Neural cell (in vitro differentiated cells): ENCODE measurements around the gene DEUP1. TPM values are rescaled to one million over a fixed set of nuclear protein-coding genes. Genes with fewer than 3 reads are reported as not detected.

ENCODE experiments used
- H2AFZ ChIP-seq: fragments of 200-600, 300-800 bp; sonication (generic), shearing (Covaris generic); 2 replicates; pipeline ENCODE4 v1.6.0; 2014; ENCODE audit warnings: low read depth, mild to moderate bottlenecking, antibody characterized with exemption, low read length, moderate library complexity
- H3F3A ChIP-seq: fragments of 200-600 bp; shearing (Covaris generic); 2 replicates; pipeline ENCODE4 v1.6.1; 2016; ENCODE audit warnings: mild to moderate bottlenecking, moderate library complexity, mixed read lengths, antibody characterized with exemption, low read length; ENCODE audit not compliant: insufficient read depth, poor library complexity, severe bottlenecking
- H3K27ac ChIP-seq: fragments of 200-600, 300-800 bp; sonication (generic), shearing (Covaris generic); 2 replicates; pipeline ENCODE4 v1.5.1; 2014; ENCODE audit warnings: mild to moderate bottlenecking, low read length, moderate library complexity
- H3K27me3 ChIP-seq: fragments of 300-800, 200-600 bp; sonication (generic), shearing (Covaris generic); 2 replicates; pipeline ENCODE4 v1.6.0; 2014; ENCODE audit warnings: mild to moderate bottlenecking, low read depth, low read length, moderate library complexity; ENCODE audit not compliant: insufficient read depth
- H3K36me3 ChIP-seq: fragments of 300-800, 200-600 bp; sonication (generic), shearing (Covaris generic); 2 replicates; pipeline ENCODE4 v1.5.1; 2014; ENCODE audit warnings: mild to moderate bottlenecking, antibody characterized with exemption, low read length, moderate library complexity; ENCODE audit not compliant: insufficient read depth
- H3K4me2 ChIP-seq: fragments of 300-800, 200-600 bp; sonication (generic), shearing (Covaris generic); 2 replicates; pipeline ENCODE4 v1.6.0; 2014; ENCODE audit warnings: mild to moderate bottlenecking, low read length
- H3K4me3 ChIP-seq: fragments of 300-800, 200-600 bp; sonication (generic), shearing (Covaris generic); 2 replicates; pipeline ENCODE4 v1.5.1; 2014; ENCODE audit warnings: mild to moderate bottlenecking, low read length, moderate library complexity
- H3K79me2 ChIP-seq: fragments of 200-600 bp; shearing (Covaris generic); replicated peaks from 2 replicates; pipeline ENCODE4 v1.6.0; 2014; ENCODE audit warnings: mild to moderate bottlenecking, low read length, moderate library complexity; ENCODE audit not compliant: insufficient read depth
- H3K9ac ChIP-seq: fragments of 300-800, 200-600 bp; sonication (generic), shearing (Covaris generic); 2 replicates; pipeline ENCODE4 v1.6.1; 2016; ENCODE audit warnings: mild to moderate bottlenecking, low read length, mixed read lengths
- H3K9me2 ChIP-seq: fragments of 200-600 bp; shearing (Covaris generic); 2 replicates; pipeline ENCODE4 v1.6.1; 2016; ENCODE audit warnings: mild to moderate bottlenecking, low read length, mixed read lengths; ENCODE audit not compliant: insufficient read depth
- H3K9me3 ChIP-seq: fragments of 200-600, 300-800 bp; sonication (generic), shearing (Covaris generic); 2 replicates; pipeline ENCODE4 v1.6.1; 2016; ENCODE audit warnings: mild to moderate bottlenecking, mixed run types, low read length, moderate library complexity, mixed read lengths
- H4K20me1 ChIP-seq: fragments of 200-600 bp; shearing (Covaris generic); 2 replicates; pipeline ENCODE4 v1.6.1; 2016; ENCODE audit warnings: mild to moderate bottlenecking, mixed run types; ENCODE audit not compliant: insufficient read depth
- EP300 ChIP-seq: fragments of 450-650 bp; conservative IDR thresholded peaks from 2 replicates; pipeline ENCODE4 v1.6.1; 2014; ENCODE audit warnings: antibody characterized with exemption, mild to moderate bottlenecking, moderate library complexity; ENCODE audit not compliant: poor library complexity, severe bottlenecking
- EZH2 ChIP-seq: fragments of 200-600, 300-800 bp; shearing (Covaris generic), sonication (generic); IDR thresholded peaks from 2 replicates; pipeline ENCODE4 v1.6.1; 2014; ENCODE audit warnings: antibody characterized with exemption, low read length, borderline replicate concordance, mild to moderate bottlenecking; ENCODE audit not compliant: insufficient read depth, poor library complexity, severe bottlenecking
- MXI1 ChIP-seq: fragments of 450-650 bp; conservative IDR thresholded peaks from 2 replicates; pipeline ENCODE4 v1.6.1; 2014; ENCODE audit warnings: antibody characterized with exemption, mild to moderate bottlenecking; ENCODE audit not compliant: poor library complexity, severe bottlenecking
- POLR2AphosphoS5 ChIP-seq: IDR thresholded peaks from 2 replicates; pipeline ENCODE4 v1.6.1; 2012
- RAD21 ChIP-seq: fragments of 450-650 bp; conservative IDR thresholded peaks from 2 replicates; pipeline ENCODE4 v1.6.1; 2014; ENCODE audit warnings: antibody characterized with exemption, mild to moderate bottlenecking, moderate library complexity
- SMC3 ChIP-seq: fragments of 450-650 bp; conservative IDR thresholded peaks from 2 replicates; pipeline ENCODE4 v1.6.1; 2014; ENCODE audit warnings: antibody characterized with exemption, mild to moderate bottlenecking, moderate library complexity; ENCODE audit not compliant: poor library complexity
- TAF1 ChIP-seq: IDR thresholded peaks from 2 replicates; pipeline ENCODE4 v1.6.1; 2012; ENCODE audit warnings: low read depth
- polyA plus RNA-seq: library from polyadenylated mRNA; depleted of rRNA; stranded (reverse); fragments of >200 nt; gene quantifications from 2 replicates; pipeline ENCODE4 v1.2.3, GENCODE V29; 2014
- TF ChIP-seq, protein P1 (sequence below): fragments of 450-650 bp; IDR thresholded peaks from 2 replicates; pipeline ENCODE4 v1.5.1; 2014; ENCODE audit warnings: antibody characterized with exemption, mild to moderate bottlenecking, moderate library complexity; ENCODE audit not compliant: poor library complexity, severe bottlenecking
- TF ChIP-seq, protein P2 (sequence below): IDR thresholded peaks from 2 replicates; pipeline ENCODE4 v1.6.1; 2012; ENCODE audit warnings: borderline replicate concordance

DEUP1 gene
- polyA plus RNA-seq, 1 donor from 2014 or later = 0.46 TPM

DNA sequence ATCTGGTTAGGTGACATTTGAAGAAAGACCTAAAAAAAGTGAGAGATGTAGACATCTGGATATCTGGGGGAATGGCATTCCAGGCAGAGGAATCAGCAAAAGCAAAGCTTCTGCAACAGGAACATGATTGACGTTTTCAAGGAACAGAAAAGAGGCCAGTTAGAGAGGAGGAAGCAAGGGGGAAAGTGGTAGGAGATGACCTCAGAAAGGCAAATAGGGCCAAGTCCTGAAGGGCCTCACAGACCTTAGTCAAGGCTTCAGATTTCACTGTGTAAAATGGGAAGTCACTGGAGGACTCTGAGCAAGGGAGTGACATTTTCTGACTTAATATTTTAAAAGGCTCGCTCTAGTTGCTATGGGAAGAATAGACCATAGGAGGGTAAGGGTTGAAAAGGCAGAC, 9.7 kb downstream of the DEUP1 start:
- H3K4me2 ChIP-seq = no peak overlapping the region
- H3K79me2 ChIP-seq = no peaks in the 10 kb centered on the region
- H3F3A ChIP-seq = no peaks in the 10 kb centered on the region
- H3K27ac ChIP-seq = no peak overlapping the region
- H3K9me2 ChIP-seq = no peaks in the 10 kb centered on the region
- no peak for TF ChIP-seq EZH2
- no peak for TF ChIP-seq SMC3
- no peak for TF ChIP-seq POLR2AphosphoS5
- TF ChIP-seq EP300 = no peak
- no peak for TF ChIP-seq TAF1
- TF ChIP-seq RAD21 = no peak
- TF ChIP-seq, protein P1, sequence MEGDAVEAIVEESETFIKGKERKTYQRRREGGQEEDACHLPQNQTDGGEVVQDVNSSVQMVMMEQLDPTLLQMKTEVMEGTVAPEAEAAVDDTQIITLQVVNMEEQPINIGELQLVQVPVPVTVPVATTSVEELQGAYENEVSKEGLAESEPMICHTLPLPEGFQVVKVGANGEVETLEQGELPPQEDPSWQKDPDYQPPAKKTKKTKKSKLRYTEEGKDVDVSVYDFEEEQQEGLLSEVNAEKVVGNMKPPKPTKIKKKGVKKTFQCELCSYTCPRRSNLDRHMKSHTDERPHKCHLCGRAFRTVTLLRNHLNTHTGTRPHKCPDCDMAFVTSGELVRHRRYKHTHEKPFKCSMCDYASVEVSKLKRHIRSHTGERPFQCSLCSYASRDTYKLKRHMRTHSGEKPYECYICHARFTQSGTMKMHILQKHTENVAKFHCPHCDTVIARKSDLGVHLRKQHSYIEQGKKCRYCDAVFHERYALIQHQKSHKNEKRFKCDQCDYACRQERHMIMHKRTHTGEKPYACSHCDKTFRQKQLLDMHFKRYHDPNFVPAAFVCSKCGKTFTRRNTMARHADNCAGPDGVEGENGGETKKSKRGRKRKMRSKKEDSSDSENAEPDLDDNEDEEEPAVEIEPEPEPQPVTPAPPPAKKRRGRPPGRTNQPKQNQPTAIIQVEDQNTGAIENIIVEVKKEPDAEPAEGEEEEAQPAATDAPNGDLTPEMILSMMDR = no peak
- TF ChIP-seq MXI1 = no peak
- TF ChIP-seq, protein P2, sequence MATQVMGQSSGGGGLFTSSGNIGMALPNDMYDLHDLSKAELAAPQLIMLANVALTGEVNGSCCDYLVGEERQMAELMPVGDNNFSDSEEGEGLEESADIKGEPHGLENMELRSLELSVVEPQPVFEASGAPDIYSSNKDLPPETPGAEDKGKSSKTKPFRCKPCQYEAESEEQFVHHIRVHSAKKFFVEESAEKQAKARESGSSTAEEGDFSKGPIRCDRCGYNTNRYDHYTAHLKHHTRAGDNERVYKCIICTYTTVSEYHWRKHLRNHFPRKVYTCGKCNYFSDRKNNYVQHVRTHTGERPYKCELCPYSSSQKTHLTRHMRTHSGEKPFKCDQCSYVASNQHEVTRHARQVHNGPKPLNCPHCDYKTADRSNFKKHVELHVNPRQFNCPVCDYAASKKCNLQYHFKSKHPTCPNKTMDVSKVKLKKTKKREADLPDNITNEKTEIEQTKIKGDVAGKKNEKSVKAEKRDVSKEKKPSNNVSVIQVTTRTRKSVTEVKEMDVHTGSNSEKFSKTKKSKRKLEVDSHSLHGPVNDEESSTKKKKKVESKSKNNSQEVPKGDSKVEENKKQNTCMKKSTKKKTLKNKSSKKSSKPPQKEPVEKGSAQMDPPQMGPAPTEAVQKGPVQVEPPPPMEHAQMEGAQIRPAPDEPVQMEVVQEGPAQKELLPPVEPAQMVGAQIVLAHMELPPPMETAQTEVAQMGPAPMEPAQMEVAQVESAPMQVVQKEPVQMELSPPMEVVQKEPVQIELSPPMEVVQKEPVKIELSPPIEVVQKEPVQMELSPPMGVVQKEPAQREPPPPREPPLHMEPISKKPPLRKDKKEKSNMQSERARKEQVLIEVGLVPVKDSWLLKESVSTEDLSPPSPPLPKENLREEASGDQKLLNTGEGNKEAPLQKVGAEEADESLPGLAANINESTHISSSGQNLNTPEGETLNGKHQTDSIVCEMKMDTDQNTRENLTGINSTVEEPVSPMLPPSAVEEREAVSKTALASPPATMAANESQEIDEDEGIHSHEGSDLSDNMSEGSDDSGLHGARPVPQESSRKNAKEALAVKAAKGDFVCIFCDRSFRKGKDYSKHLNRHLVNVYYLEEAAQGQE = no peak
- H3K9me3 ChIP-seq = no peaks in the 10 kb centered on the region
- no peak overlapping the region for H3K9ac ChIP-seq
- no peaks in the 10 kb centered on the region for H3K36me3 ChIP-seq
- no peak overlapping the region for H2AFZ ChIP-seq
- H3K27me3 ChIP-seq = no peaks in the 10 kb centered on the region
- no peaks in the 10 kb centered on the region for H4K20me1 ChIP-seq
- no peak overlapping the region for H3K4me3 ChIP-seq

DNA sequence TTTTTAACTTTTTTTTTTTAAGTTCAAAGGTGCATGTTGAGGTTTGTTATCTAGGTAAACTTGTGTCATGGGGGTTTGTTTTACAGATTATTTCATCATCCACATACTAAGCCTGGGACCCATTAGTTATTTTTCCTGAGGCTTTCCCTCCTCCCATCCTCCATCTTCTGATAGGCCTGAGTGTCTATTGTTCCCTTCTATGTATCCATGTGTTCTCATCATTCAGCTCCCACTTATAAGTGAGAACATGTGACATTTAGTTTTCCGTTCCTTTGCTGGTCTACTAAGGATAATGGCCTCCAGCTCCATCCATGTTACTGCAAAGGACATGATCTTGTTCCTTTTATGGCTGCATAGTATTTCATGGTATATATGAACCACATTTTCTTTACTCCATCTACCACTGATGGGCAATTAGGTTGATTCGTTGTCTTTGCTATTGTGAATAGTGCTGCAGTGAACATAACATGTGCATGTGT, 14.4 kb downstream of the DEUP1 start:
- Histone ChIP-seq H3K9me2 (no peaks in the 10 kb centered on the region), H3K9me3 (no peaks in the 10 kb centered on the region), H3K4me2 (no peak overlapping the region), H3K27me3 (no peaks in the 10 kb centered on the region), H4K20me1 (no peaks in the 10 kb centered on the region), H3K27ac (no peak overlapping the region), H3K36me3 (no peaks in the 10 kb centered on the region), H3K4me3 (no peak overlapping the region), H2AFZ (no peak overlapping the region), H3F3A (no peaks in the 10 kb centered on the region), H3K79me2 (no peaks in the 10 kb centered on the region), H3K9ac (no peak overlapping the region)
- no peak for TF ChIP-seq TAF1
- no peak for TF ChIP-seq RAD21
- no peak for TF ChIP-seq EP300
- TF ChIP-seq SMC3 = no peak
- TF ChIP-seq, protein P2 = no peak
- TF ChIP-seq, protein P1 = no peak
- no peak for TF ChIP-seq POLR2AphosphoS5
- TF ChIP-seq EZH2 = no peak
- no peak for TF ChIP-seq MXI1
